Right atrium auricular region (tissue), 2 donors: ENCODE results near the gene C9orf72. TPM values are rescaled to one million over a fixed set of nuclear protein-coding genes. Genes with fewer than 3 reads are reported as not detected.

Source experiments
- DNase-seq: peaks from one replicate; pipeline ENCODE4 v3.0.0-alpha.2; 2019; ENCODE audit warnings: low spot score
- H3K27ac ChIP-seq, 2 donors: fragments of 200-600 bp; sonication (generic); 1 replicate in 1 of 2; 2 replicates in 1 of 2; pipeline ENCODE4 v1.5.1; 2016 to 2019
- H3K27me3 ChIP-seq, 2 donors: fragments of 200-600 bp; sonication (generic); one replicate each; pipeline versions ENCODE4 v1.5.1 to v1.6.0; 2017 to 2019
- H3K36me3 ChIP-seq: fragments of 200-600 bp; sonication (generic); one replicate; pipeline ENCODE4 v1.5.1; 2016
- H3K4me1 ChIP-seq, 2 donors: fragments of 200-600 bp; sonication (generic); one replicate each; pipeline versions ENCODE4 v1.5.1 to v1.6.0; 2017 to 2019
- H3K4me3 ChIP-seq, 2 donors: fragments of 200-600 bp; sonication (generic); 1 replicate in 1 of 2; 2 replicates in 1 of 2; pipeline ENCODE4 v1.5.1; 2017 to 2019; ENCODE audit warnings: mild to moderate bottlenecking in 1 of 2, moderate library complexity in 1 of 2
- H3K9me3 ChIP-seq, 2 donors: fragments of 200-600 bp; sonication (generic); one replicate each; pipeline ENCODE4 v1.5.1; 2019
- total RNA-seq, 2 donors: library from RNA; depleted of rRNA; stranded (reverse); fragments of >200 nt; gene quantifications; one replicate each; pipeline ENCODE4 v1.1.0, GENCODE V29; 2016
- TF ChIP-seq, protein P1 (sequence below), 2 donors: fragments of 200-600 bp; sonication (generic); IDR thresholded peaks; one replicate each; pipeline ENCODE4 v1.5.1; 2019; ENCODE audit warnings: antibody characterized with exemption in 2 of 2

The C9orf72 gene
- total RNA-seq, 2 donors from 2014 or later: 8.4 to 10.3 TPM

DNA sequence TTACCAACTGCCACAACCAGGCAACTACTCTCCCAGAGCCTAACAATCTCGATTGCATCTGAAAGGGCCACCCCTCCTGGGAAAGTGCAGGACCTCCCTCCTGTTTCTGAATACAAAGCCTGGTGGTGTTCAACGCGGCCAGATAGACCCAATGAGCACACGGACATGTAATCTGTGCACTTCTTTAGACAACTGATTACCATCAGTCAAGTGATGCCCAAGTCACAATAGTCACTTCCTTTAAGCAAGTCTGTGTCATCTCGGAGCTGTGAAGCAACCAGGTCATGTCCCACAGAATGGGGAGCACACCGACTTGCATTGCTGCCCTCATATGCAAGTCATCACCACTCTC is 739 bp downstream of the C9orf72 start:
- Histone ChIP-seq H3K9me3 (no peaks in the 10 kb centered on the region), H3K27ac (peak overlapping the region; percentile 98 to 99), H3K36me3 (no peaks in the 10 kb centered on the region), H3K27me3 (no peaks in the 10 kb centered on the region), H3K4me3 (peak overlapping the region; percentile 82 to 87), H3K4me1 (peaks cover 0 to 33% of the 10 kb centered on the region in 2 donors)
- TF ChIP-seq, protein P1, sequence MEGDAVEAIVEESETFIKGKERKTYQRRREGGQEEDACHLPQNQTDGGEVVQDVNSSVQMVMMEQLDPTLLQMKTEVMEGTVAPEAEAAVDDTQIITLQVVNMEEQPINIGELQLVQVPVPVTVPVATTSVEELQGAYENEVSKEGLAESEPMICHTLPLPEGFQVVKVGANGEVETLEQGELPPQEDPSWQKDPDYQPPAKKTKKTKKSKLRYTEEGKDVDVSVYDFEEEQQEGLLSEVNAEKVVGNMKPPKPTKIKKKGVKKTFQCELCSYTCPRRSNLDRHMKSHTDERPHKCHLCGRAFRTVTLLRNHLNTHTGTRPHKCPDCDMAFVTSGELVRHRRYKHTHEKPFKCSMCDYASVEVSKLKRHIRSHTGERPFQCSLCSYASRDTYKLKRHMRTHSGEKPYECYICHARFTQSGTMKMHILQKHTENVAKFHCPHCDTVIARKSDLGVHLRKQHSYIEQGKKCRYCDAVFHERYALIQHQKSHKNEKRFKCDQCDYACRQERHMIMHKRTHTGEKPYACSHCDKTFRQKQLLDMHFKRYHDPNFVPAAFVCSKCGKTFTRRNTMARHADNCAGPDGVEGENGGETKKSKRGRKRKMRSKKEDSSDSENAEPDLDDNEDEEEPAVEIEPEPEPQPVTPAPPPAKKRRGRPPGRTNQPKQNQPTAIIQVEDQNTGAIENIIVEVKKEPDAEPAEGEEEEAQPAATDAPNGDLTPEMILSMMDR (IDR thresholded peaks at IDR 0.05): no peak
- peak; percentile 84 for DNase-seq

DNA sequence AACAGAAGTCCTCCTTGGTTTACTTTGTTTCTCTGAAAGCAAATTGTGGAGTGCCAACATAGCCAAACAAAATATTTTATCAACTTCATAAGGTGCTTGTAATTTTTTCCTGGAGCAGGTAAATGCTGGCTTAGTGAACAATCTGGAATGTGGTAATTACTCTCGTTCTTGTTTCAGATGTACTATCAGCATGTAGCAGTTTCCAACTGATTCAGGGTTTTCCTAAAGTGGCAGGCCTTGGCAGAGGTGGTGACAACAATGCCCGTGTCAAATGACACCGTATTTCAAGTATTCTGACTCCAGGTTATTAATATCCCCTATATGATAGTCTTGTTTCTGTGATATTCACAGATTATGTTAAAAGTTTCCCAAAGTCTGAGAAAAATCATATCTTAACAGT is 1.2 kb downstream of the C9orf72 start:
- H3K4me1 ChIP-seq: peaks cover 0 to 33% of the 10 kb centered on the region in 2 donors
- DNase-seq: no peak
- no peaks in the 10 kb centered on the region for H3K9me3 ChIP-seq
- H3K27me3 ChIP-seq: no peaks in the 10 kb centered on the region
- H3K36me3 ChIP-seq: no peaks in the 10 kb centered on the region
- H3K27ac ChIP-seq: peak overlapping the region; percentile 98 to 99
- peak overlapping the region; percentile 82 to 87 for H3K4me3 ChIP-seq
- TF ChIP-seq, protein P1 (IDR thresholded peaks at IDR 0.05): no peak

DNA sequence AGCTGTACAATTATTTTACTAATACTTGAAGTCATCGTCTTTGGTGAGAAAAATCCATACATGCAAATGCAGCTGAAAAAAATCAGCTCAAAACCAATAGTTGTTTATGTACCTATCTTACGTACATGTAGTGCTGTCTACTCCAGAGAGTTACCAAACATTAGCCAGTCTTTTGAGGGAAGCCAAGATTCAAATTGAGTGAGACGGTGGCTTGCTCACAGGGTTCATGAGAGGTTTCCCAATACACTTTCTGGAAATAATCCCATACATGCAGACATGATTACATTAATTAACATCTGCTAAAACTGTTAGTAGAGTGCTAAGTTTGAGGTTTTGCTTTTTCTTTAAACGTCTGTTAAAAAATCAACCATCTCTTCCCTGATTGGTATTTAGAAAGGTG is 2.3 kb downstream of the C9orf72 start:
- Histone ChIP-seq H3K27me3 (no peaks in the 10 kb centered on the region), H3K4me3 (no peak overlapping the region), H3K4me1 (peaks cover 0 to 33% of the 10 kb centered on the region in 2 donors), H3K9me3 (no peaks in the 10 kb centered on the region), H3K36me3 (peaks cover 4% of the 10 kb centered on the region), H3K27ac (peak overlapping the region; percentile 98 to 99)
- DNase-seq: no peak
- TF ChIP-seq, protein P1 (IDR thresholded peaks at IDR 0.05): no peak

DNA sequence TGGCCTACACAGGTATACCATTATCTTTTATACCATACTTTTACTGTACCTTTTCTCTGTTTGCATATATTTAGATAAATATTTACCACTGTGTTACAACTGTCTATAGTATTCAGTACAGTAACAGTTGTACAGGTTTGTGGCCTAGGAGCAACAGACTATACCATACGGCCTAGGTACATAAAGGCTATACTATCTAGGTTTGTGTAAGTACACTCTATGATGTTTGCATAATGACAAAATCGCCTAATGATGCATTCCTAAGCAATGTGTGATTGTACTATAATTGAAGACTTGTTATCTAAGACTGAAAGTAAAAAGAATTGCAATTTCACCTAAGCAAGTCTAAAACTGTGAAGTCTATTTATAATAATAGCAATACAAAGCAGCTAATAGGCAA is 3.9 kb downstream of the C9orf72 start:
- H3K4me3 ChIP-seq: no peak overlapping the region
- TF ChIP-seq, protein P1 (IDR thresholded peaks at IDR 0.05): no peak
- H3K36me3 ChIP-seq: peaks cover 4% of the 10 kb centered on the region
- H3K9me3 ChIP-seq: no peaks in the 10 kb centered on the region
- no peak for DNase-seq
- peak overlapping the region; percentile 14 to 99 for H3K27ac ChIP-seq
- H3K27me3 ChIP-seq: no peaks in the 10 kb centered on the region
- peaks cover 0 to 30% of the 10 kb centered on the region in 2 donors for H3K4me1 ChIP-seq

DNA sequence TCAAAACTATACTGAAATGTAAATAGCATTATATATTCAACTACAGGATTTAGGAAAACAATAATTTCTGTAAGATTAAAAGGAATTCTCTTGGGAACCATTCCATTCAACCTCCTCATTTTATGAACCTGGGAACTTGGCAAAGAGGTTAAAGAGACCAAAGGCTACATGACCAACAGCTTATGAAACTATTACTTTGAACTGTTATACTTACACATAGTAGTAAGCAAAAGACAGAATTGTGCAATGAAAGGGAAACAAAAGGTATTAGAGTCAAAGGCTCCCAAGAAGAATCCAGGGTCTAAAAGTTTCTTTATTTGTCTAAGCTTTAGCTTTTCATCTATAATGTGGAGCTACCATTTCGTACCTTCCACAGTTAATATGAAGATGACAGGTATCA is 7.2 kb downstream of the C9orf72 start:
- TF ChIP-seq, protein P1 (IDR thresholded peaks at IDR 0.05): no peak
- no peak for DNase-seq
- Histone ChIP-seq H3K36me3 (peaks cover 4% of the 10 kb centered on the region), H3K9me3 (no peaks in the 10 kb centered on the region), H3K4me1 (peaks cover 0 to 11% of the 10 kb centered on the region in 2 donors), H3K4me3 (no peak overlapping the region), H3K27me3 (no peaks in the 10 kb centered on the region), H3K27ac (no peak overlapping the region)

DNA sequence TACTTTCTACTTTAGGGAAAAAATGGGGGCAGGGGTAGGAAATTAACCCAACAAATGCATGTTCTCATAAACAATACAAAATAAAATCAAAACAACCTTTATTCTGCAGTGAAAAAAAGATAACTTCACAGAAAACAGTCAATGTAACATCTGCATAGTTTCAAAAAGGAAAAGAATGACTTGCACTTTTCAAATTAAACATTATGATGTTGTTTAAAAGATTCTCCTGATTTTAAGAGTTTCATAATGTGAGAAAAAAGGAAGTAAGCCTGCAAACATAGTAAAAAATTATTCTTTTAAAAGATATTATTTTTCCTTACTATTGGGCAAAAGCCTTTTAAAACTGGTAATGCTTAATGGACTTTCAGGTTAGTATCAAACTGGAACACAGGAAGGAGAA is 7.6 kb downstream of the C9orf72 start:
- Histone ChIP-seq H3K9me3 (no peaks in the 10 kb centered on the region), H3K27ac (no peak overlapping the region), H3K4me1 (peaks cover 0 to 8% of the 10 kb centered on the region in 2 donors), H3K4me3 (no peak overlapping the region), H3K36me3 (peaks cover 4% of the 10 kb centered on the region), H3K27me3 (no peaks in the 10 kb centered on the region)
- no peak for DNase-seq
- TF ChIP-seq, protein P1 (IDR thresholded peaks at IDR 0.05): no peak
